Measurements from ENCODE around the gene NATD1.

NATD1 gene

DNA sequence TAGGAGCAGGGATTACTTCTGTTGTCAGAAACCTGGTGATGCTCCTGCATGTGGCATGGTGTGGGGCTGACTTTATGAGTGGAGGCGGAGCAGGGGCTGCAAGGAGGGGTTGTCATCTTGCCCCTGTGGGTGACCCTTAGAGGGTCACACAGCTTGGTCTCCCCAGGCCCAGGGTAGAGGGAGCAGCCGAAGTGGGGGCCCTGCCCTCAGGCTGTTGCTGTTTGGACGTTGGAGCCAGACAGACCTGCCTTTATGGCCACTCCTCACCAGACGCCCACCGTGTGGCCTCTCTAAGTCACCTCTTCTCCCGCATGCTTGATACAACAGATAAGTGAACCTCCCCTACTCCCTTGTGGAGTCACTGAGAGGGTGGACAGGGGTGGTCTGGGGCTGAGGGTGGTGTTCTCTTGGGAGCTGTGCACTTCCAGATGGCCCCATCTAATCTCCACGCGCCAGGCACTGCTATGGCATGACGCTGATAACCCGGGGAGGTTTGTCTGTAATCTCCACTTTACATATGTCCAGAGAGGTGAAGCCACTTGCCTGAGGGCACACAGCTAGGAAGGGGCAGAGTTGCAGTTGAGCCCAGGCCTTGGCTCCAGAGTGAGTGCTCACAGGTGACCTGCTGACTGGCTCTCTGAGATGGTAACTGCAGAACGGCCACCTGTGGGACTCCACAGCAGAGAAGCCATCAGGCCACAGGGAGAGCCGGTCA lies 41.3 kb upstream of the NATD1 start:
- Mint-ChIP-seq H3K27me3 (no peaks in the 10 kb centered on the region), H3K36me3 (peaks cover 10% of the 10 kb centered on the region), H3K27ac (peak overlapping the region; percentile 3), H3K4me1 (peaks cover 30% of the 10 kb centered on the region), H3K9me3 (no peaks in the 10 kb centered on the region), H3K4me3 (no peak overlapping the region)
- DNase-seq (ENCODE audit: low spot score in 2 of 2) (no peak), ATAC-seq (ENCODE audit: low read depth) (no peak)

DNA sequence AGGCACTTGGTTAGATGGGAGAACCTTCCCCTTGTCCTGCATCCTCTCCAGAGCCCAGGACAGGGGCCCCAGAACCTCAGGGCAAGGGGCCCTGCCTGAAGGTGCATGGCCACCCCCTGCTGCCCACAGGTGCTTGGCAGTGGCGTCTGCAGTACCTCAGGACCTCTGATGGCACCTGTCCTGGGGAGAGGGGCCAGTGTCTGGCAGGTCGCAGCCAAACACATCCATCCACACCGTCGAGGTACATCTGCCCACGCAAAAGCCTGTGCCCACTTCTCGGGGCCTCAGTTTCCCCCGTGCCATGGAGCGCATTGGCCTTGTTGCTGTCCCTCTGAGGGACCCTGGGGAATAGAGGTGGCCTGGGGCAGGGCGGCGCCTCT lies 40.6 kb upstream of the NATD1 start:
- Mint-ChIP-seq H3K27me3 (no peaks in the 10 kb centered on the region), H3K27ac (peak overlapping the region; percentile 3), H3K4me3 (no peak overlapping the region), H3K36me3 (peaks cover 9% of the 10 kb centered on the region), H3K4me1 (peaks cover 30% of the 10 kb centered on the region), H3K9me3 (no peaks in the 10 kb centered on the region)
- DNase-seq (ENCODE audit: low spot score in 2 of 2) (no peak), ATAC-seq (ENCODE audit: low read depth) (no peak)

DNA sequence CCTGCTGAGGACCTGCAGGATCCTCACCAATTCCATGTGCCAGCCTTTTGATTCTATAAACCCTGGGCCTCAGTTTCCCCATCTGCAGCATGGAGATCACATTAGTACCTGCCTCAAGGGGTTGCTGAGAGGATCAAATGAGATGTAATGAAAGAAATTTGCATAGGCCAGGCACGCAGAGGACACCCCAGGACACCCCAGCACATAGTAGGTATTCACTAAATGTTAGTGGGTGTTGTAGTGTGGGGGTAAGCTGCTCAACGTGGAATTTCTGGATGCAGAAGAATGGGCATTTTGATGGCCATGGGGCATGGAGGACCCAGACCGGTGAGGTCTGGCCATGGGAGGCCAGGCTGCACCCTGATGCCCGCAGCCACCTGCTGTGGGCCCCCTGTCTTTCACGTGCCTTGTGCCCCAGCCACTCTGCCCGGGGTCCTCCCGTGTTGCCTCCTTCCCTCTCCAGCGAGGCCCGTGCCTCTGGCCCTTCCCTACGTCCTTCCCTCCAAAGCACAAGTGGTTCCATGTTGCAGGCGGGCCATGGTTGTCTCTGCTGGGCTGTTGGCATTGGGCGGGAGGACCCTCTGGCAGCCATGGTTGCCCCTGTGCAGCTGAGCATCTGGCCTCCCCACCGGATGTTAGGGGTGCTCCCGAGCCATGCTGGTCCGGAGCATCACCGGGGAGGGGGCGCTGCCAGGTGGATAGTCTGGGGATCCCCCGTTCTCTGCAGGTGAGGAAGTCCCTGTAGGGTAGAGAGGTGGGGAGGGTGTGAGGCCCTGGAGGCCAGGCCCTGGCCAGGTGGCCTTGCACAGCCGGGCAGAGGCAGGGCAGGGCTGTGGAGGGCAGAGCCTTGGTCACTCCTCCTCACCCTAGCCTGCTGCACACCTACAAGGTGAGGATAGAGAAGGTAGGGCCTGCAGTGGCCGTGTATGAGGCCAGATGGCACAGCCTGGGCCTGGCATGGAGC lies 39.9 kb upstream of the NATD1 start:
- H3K27ac Mint-ChIP-seq, result peak overlapping the region; percentile 73
- no peaks in the 10 kb centered on the region for H3K27me3 Mint-ChIP-seq
- H3K4me1 Mint-ChIP-seq, result peaks cover 34% of the 10 kb centered on the region
- H3K4me3 Mint-ChIP-seq, result no peak overlapping the region
- DNase-seq (ENCODE audit: low spot score in 2 of 2) (no peak), ATAC-seq (ENCODE audit: low read depth) (no peak)
- peaks cover 9% of the 10 kb centered on the region for H3K36me3 Mint-ChIP-seq
- H3K9me3 Mint-ChIP-seq, result no peaks in the 10 kb centered on the region

DNA sequence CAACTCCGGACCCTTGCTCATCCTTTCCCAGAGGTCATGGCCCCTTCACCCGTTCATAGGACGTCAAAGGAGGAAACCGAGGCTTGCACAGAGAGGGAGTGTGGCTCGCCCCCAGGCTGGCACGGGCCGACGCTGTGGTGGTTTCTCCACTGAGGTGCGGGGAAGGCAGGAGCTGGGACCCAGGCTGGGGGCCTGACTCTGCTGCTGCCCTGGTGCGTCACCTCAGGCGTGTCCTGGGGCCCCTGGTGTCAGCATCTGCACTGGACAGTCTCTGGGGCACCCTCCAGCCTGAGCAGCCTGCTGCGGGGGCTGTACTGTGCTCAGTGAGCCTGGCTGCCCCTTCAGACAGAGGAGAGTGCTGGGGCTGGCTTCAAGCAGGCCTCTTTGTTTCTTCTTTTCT lies 38.7 kb upstream of the NATD1 start:
- Mint-ChIP-seq H3K4me3 (no peak overlapping the region), H3K27me3 (no peaks in the 10 kb centered on the region), H3K9me3 (no peaks in the 10 kb centered on the region), H3K4me1 (peaks cover 45% of the 10 kb centered on the region), H3K36me3 (peaks cover 9% of the 10 kb centered on the region), H3K27ac (no peak overlapping the region)
- DNase-seq (ENCODE audit: low spot score in 2 of 2) (no peak), ATAC-seq (ENCODE audit: low read depth) (no peak)

DNA sequence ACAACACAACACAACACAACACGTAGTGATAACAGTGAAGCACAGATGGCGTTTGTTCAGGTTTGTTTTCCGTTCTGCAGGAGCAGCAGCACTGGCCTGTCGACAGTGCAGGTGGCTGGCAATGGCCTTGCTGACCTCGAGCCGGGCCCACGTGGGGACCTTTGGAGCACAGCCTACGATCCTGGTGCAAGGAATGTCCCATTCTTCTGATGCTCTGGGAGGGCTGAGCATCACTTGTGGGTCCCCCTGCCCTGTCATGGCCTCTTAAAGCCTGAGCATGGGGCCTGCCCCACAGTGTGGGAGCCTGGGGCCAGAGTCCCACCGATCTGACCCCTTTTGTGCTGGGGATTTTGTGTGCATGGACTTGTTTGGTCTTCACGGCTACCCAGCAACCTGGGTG lies 38.1 kb upstream of the NATD1 start:
- DNase-seq (ENCODE audit: low spot score in 2 of 2) (no peak), ATAC-seq (ENCODE audit: low read depth) (no peak)
- Mint-ChIP-seq H3K4me3 (no peak overlapping the region), H3K9me3 (no peaks in the 10 kb centered on the region), H3K36me3 (peaks cover 9% of the 10 kb centered on the region), H3K27me3 (no peaks in the 10 kb centered on the region), H3K4me1 (peaks cover 49% of the 10 kb centered on the region), H3K27ac (no peak overlapping the region)

DNA sequence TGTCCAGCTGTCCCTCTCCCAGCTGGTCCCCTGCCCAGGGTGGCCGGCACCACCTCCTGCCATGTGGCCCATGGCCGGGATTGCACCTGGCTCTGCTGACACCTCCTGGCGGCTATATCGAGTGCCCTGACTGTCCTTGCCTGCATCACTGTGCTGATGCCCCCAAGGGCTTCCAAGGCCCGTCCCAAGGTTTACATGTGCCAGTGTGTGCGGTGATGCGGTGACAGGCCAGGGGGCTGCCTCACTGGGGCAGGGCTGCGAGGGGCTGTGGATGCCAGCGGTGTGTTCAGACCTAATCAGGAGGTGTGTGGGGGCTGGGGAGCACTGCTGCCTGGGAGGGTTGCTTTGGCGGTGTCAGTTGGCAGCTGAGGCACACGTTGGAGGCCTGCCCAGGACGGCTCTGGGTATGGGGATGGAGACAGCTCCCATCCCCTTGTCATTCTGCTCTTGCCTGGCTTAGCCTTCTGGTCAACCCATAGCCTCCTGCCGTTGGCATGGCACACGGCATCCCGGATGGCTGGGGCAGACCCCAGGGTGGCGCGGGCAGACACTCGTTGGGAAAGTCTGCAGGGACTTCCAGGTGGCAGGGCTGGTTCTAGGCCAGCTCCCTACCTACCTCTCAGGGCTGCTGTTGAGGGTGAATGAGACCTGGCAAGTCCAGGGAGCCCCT lies 36.8 kb upstream of the NATD1 start:
- Mint-ChIP-seq H3K4me1 (peaks cover 56% of the 10 kb centered on the region), H3K27ac (peak overlapping the region; percentile 98), H3K36me3 (peaks cover 11% of the 10 kb centered on the region), H3K9me3 (no peaks in the 10 kb centered on the region), H3K4me3 (no peak overlapping the region), H3K27me3 (no peaks in the 10 kb centered on the region)
- DNase-seq (ENCODE audit: low spot score in 2 of 2) (no peak), ATAC-seq (ENCODE audit: low read depth) (no peak)

DNA sequence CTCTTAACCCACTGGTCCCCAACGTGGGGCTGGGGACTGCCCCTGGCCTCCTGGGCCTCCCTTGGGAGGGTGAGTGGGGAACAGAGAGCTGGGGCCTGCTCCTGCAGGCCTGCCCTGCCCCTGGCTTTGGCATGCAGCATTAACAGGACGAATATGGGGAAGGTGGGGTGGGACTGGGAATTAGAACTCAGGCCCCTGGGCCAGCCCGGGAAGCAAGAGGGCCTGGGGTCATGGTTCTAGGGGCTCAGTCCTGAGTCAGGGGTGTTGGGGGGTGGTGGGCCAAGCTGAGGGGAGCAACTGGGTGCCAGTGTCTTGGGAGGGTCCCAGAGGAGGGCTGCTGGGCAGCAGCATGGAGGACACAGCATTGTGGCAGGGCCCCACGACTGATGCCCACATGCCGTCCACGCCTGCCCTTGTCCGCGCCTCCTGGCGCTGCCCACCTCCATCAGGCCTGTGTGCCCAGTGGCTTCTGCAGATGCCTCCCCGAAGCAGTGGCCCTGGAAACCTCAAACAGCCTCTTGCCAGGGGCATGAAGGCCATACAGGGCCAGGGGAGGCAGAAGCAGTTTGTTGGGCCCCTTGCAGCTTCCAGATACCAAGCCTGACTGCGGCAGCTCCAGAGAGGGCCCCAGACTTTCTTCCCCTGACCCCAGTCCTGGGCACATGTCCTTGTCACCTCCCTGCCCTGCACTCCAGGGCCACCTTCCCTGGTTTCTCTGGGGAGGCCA lies 36.1 kb upstream of the NATD1 start:
- DNase-seq (ENCODE audit: low spot score in 2 of 2) (no peak), ATAC-seq (ENCODE audit: low read depth) (no peak)
- Mint-ChIP-seq H3K9me3 (no peaks in the 10 kb centered on the region), H3K4me1 (peaks cover 49% of the 10 kb centered on the region), H3K27ac (peak overlapping the region; percentile 98), H3K36me3 (peaks cover 11% of the 10 kb centered on the region), H3K27me3 (no peaks in the 10 kb centered on the region), H3K4me3 (peak overlapping the region; percentile 97)

DNA sequence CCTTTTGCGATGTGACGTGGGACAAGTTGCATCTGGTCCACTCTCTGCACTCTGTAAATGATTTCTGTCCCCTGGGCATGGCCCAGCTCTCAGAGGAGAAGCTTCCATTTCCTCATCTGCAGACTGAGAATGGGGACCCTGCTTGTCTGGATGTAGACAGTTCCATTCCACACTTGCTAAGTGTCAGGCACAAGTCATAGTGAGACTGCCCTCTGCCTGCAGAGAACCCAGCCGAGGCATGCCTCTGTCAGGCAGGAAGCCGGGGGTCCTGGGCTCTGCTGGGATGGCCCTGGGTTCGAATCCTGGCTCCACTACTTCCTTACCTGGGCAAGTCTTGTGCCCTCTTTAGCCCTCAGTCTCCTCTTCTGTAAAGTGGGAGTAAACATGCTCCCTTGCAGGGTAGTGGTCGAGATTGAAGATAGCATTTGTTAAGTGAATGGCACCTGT lies 35.4 kb upstream of the NATD1 start:
- H3K27me3 Mint-ChIP-seq, result no peaks in the 10 kb centered on the region
- H3K4me1 Mint-ChIP-seq, result peaks cover 45% of the 10 kb centered on the region
- no peaks in the 10 kb centered on the region for H3K9me3 Mint-ChIP-seq
- H3K36me3 Mint-ChIP-seq, result peaks cover 11% of the 10 kb centered on the region
- H3K27ac Mint-ChIP-seq, result peak overlapping the region; percentile 98
- ATAC-seq (ENCODE audit: low read depth) (peak; percentile 13), DNase-seq (ENCODE audit: low spot score in 2 of 2) (peak in 1 of 2 donors; percentile 29)
- H3K4me3 Mint-ChIP-seq, result peak overlapping the region; percentile 97

DNA sequence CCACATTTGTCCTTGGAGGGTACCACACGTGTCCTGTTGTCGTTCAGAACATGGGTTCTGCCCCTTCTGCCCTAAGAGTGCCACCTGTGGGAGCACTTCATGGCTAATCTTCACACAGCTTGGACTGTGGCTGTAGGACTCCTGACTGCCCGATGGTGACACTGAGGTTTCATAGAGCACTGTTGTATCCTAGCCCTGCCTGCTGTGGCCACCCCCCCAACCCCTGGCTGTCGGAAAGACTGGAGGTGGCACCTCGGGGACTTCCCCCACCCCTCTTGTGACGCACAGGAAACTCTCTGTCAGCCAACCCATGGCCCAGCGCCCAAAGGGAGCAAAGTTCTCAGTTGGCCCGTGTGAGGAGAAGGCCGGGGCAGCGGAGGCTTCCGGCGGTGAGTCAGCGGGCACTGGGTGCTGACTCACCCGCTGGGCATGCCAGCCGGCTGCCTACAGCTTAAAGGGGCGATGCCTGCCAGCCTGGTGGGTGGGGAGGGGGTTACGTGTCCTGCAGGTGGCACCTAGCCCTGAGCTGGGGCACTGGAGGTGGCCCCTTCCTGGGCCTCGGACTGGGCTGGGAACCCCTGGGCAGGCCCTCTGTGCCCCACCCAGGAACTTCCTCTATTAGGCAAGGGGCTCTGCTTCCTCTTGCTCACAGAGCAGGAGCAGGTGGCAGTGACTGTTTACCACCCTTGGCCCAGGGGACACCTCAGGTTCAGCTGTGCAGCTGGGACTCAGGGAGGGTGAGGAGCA lies 34.7 kb upstream of the NATD1 start:
- peak overlapping the region; percentile 98 for H3K27ac Mint-ChIP-seq
- peaks cover 11% of the 10 kb centered on the region for H3K36me3 Mint-ChIP-seq
- no peaks in the 10 kb centered on the region for H3K9me3 Mint-ChIP-seq
- peak; percentile 87 to 88 for DNase-seq (ENCODE audit: low spot score in 2 of 2)
- H3K4me1 Mint-ChIP-seq, result peaks cover 47% of the 10 kb centered on the region
- H3K27me3 Mint-ChIP-seq, result no peaks in the 10 kb centered on the region
- peak overlapping the region; percentile 97 for H3K4me3 Mint-ChIP-seq
- peak; percentile 69 for ATAC-seq (ENCODE audit: low read depth)

DNA sequence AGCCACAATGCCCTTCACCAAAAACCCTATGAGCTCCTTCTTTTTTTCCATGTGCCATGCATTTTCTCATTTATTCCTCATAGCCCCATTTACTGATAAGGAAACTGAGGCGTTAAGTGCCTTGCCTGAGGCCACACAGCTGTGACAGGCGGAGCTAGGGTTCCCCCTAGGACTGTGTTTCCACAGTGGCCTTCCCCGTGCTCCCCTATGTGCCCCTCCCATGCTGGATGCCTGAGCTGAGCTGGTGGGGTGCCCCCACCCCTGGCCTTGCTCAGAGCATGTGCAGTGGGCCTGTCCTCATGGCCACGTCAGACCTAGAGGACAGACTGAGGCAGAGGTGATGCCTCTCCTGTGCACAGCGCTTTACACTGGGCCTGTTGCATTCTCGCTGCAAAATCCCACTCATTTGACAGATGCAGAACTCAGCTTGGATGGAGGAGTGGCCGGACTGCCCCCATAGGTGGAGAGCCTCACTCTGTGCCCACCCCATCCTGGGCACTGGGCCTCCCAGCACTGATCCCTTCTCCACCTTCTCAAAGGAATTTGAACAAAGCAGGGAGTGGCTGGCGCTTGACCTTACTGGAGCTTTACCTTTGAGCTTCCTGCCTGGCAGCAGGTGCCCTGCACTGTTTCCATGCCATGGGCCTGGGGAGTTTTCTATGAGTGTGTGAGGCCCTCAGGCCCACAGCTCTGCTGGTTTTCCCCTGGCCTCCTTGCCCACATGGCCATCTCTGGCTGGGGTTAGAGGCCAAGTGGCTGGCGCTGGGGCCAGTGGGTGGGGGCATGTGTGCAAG lies 33.9 kb upstream of the NATD1 start:
- Mint-ChIP-seq H3K9me3 (no peaks in the 10 kb centered on the region), H3K27me3 (no peaks in the 10 kb centered on the region), H3K4me3 (peak overlapping the region; percentile 97), H3K27ac (peak overlapping the region; percentile 98), H3K4me1 (peaks cover 50% of the 10 kb centered on the region), H3K36me3 (peaks cover 7% of the 10 kb centered on the region)
- ATAC-seq (ENCODE audit: low read depth) (no peak), DNase-seq (ENCODE audit: low spot score in 2 of 2) (no peak)

DNA sequence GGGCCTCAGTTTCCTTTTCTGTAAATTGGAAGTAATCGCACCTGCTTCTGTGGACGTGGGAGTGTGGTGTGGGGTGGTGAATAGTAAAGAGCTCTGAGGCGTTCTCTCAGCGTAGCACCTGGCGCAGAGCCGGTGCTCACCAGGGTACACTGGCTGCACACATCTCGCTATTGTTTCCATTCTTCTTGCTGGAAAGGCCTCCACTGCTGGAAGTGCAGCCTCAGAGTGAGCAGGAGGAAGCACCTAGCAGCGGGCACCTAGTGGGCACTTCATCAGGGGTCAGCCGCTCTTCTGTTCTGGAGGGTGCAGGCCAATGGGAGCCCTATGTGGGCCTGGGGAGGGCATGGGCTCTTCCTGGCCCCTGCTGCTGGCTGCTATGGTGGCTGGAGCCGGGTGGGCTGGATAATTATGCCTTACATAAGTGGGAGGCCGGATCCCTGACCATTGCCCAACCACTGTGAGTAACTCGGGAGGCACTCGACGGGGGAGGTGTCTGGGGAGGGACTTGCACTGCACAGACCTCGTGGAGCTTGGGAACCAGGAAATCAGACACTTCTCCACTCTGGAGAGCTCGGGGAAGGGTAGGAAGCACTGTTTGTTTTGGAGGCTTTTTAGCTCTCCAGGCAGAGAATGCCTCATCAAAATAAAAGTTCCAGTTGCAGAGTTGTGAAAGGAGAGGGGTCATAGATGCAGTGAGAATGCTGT lies 33.0 kb upstream of the NATD1 start:
- DNase-seq (ENCODE audit: low spot score in 2 of 2) (no peak), ATAC-seq (ENCODE audit: low read depth) (no peak)
- no peaks in the 10 kb centered on the region for H3K9me3 Mint-ChIP-seq
- peaks cover 7% of the 10 kb centered on the region for H3K36me3 Mint-ChIP-seq
- peak overlapping the region; percentile 97 for H3K4me3 Mint-ChIP-seq
- H3K27me3 Mint-ChIP-seq, result no peaks in the 10 kb centered on the region
- peaks cover 54% of the 10 kb centered on the region for H3K4me1 Mint-ChIP-seq
- peak overlapping the region; percentile 98 for H3K27ac Mint-ChIP-seq
